IMR-90 (cell line): ENCODE measurements around the gene ITCH. TPM values are rescaled to one million over a fixed set of nuclear protein-coding genes. Genes with fewer than 3 reads are reported as not detected.
A peak's percentile ranks its signal among the peaks of the same experiment; 100 is the strongest.

Source experiments
- ATAC-seq: fragments of 200-7000 bp; cut with Tn5 transposase; 2 replicates; pipeline ENCODE4 v1.9.1; 2020; ENCODE audit warnings: low read depth, mild to moderate bottlenecking, moderate library complexity
- BruUV-seq: library from RNA; stranded (reverse); fragments of 400-500 nt; replicated peaks from 2 replicates; lab custom pipeline; 2021; lab: Mats Ljungman, UMichigan
- CTCF ChIA-PET: fragments of 300-600 bp; formaldehyde crosslinking; extraction: SDS; loops from one replicate; lab custom pipeline; 2021; ENCODE audit warnings: antibody characterized with exemption; lab: Yijun Ruan, JAX
- POLR2A ChIA-PET: fragments of 300-600 bp; sonication (Branson Sonifier 250); formaldehyde crosslinking; loops from one replicate; lab custom pipeline; 2022; ENCODE audit warnings: antibody characterized with exemption; ENCODE audit not compliant: unreplicated experiment; lab: Charles Lee
- DNase-seq: peaks from one replicate; pipeline ENCODE4 v3.0.0; 2013
- H2AFZ ChIP-seq: replicated peaks from 2 replicates; pipeline ENCODE3; 2013; ENCODE audit warnings: low read length, mild to moderate bottlenecking; ENCODE audit not compliant: poor library complexity
- H2AK5ac ChIP-seq: 2 replicates; pipeline ENCODE4 v1.6.1; 2013; ENCODE audit warnings: low read depth, low read length, inconsistent platforms
- H2AK9ac ChIP-seq: replicated peaks from 2 replicates; pipeline ENCODE3; 2013; ENCODE audit warnings: mild to moderate bottlenecking, low read depth, low read length, moderate library complexity; ENCODE audit not compliant: poor library complexity
- H2BK120ac ChIP-seq: 2 replicates; pipeline ENCODE4 v1.6.1; 2013; ENCODE audit warnings: low read depth, low read length, inconsistent platforms
- H2BK15ac ChIP-seq: 3 replicates; pipeline ENCODE4 v1.6.1; 2013; ENCODE audit warnings: low read depth, low read length, inconsistent platforms
- H2BK20ac ChIP-seq: 2 replicates; pipeline ENCODE4 v1.6.1; 2013; ENCODE audit warnings: low read depth, mild to moderate bottlenecking, inconsistent platforms, low read length, moderate library complexity
- H2BK5ac ChIP-seq: 2 replicates; pipeline ENCODE4 v1.6.1; 2013; ENCODE audit warnings: mild to moderate bottlenecking, low read depth, low read length, inconsistent platforms; ENCODE audit not compliant: poor library complexity, severe bottlenecking
- H3K14ac ChIP-seq: replicated peaks from 2 replicates; pipeline ENCODE4 v1.6.1; 2013; ENCODE audit warnings: low read depth, low read length, inconsistent platforms
- H3K18ac ChIP-seq: 2 replicates; pipeline ENCODE4 v1.6.1; 2013; ENCODE audit warnings: low read depth, low read length, control low read depth
- H3K23ac ChIP-seq: 2 replicates; pipeline ENCODE4 v1.6.1; 2013; ENCODE audit warnings: low read depth, low read length, inconsistent platforms
- H3K27ac ChIP-seq: 2 replicates; pipeline ENCODE4 v1.5.1; 2013; ENCODE audit warnings: mild to moderate bottlenecking, control low read depth, low read length; ENCODE audit not compliant: insufficient read depth
- H3K27me3 ChIP-seq: 2 replicates; pipeline ENCODE4 v1.6.1; 2013; ENCODE audit warnings: low read length; ENCODE audit not compliant: control insufficient read depth, insufficient read depth
- H3K36me3 ChIP-seq: 2 replicates; pipeline ENCODE4 v1.6.1; 2013; ENCODE audit warnings: low read length, mixed read lengths; ENCODE audit not compliant: control insufficient read depth, insufficient read depth
- H3K4ac ChIP-seq: 2 replicates; pipeline ENCODE4 v1.6.1; 2013; ENCODE audit warnings: low read depth, low read length, inconsistent platforms
- H3K4me1 ChIP-seq: 2 replicates; pipeline ENCODE4 v1.6.1; 2013; ENCODE audit warnings: low read length, mixed read lengths; ENCODE audit not compliant: control insufficient read depth, insufficient read depth
- H3K4me2 ChIP-seq: 2 replicates; pipeline ENCODE4 v1.6.1; 2013; ENCODE audit warnings: low read depth, mild to moderate bottlenecking, control low read depth, low read length, moderate library complexity
- H3K4me3 ChIP-seq: 2 replicates; pipeline ENCODE4 v1.5.1; 2013; ENCODE audit warnings: low read depth, mild to moderate bottlenecking, control low read depth, low read length, moderate library complexity; ENCODE audit not compliant: insufficient read depth
- H3K56ac ChIP-seq: 2 replicates; pipeline ENCODE4 v1.6.1; 2013; ENCODE audit warnings: low read length, inconsistent platforms; ENCODE audit not compliant: insufficient read depth; ENCODE audit errors: extremely low read depth
- H3K79me1 ChIP-seq, 2 experiments: 2 replicates each; pipeline ENCODE4 v1.6.1; 2013; ENCODE audit warnings: low read length in 2 of 2, inconsistent platforms in 1 of 2, low read depth in 1 of 2
- H3K9ac ChIP-seq: 2 replicates; pipeline ENCODE4 v1.6.1; 2013; ENCODE audit warnings: low read depth, low read length, control low read depth
- H3K9me1 ChIP-seq: 2 replicates; pipeline ENCODE4 v1.6.1; 2013; ENCODE audit warnings: low read length, inconsistent platforms; ENCODE audit not compliant: insufficient read depth
- H3K9me3 ChIP-seq: 2 replicates; pipeline ENCODE4 v1.6.1; 2013; ENCODE audit warnings: low read length; ENCODE audit not compliant: control insufficient read depth, insufficient read depth
- H4K20me1 ChIP-seq: 2 replicates; pipeline ENCODE4 v1.6.1; 2013; ENCODE audit warnings: low read length, inconsistent platforms; ENCODE audit not compliant: insufficient read depth
- H4K5ac ChIP-seq: 2 replicates; pipeline ENCODE4 v1.6.1; 2013; ENCODE audit warnings: mild to moderate bottlenecking, low read depth, low read length, control low read depth
- H4K8ac ChIP-seq, 2 experiments: 2 replicates each; pipeline ENCODE4 v1.6.1; 2013; ENCODE audit warnings: low read depth in 2 of 2, low read length in 2 of 2, control low read depth in 1 of 2, inconsistent platforms in 1 of 2
- H4K91ac ChIP-seq: 2 replicates; pipeline ENCODE4 v1.6.1; 2013; ENCODE audit warnings: low read depth, low read length, inconsistent platforms; ENCODE audit not compliant: insufficient read depth
- CEBPB ChIP-seq: IDR thresholded peaks from 2 replicates; pipeline ENCODE4 v1.6.1; 2012; ENCODE audit warnings: low read depth, low read length, improper control_type of control experiment
- CHD1 ChIP-seq: IDR thresholded peaks from 2 replicates; pipeline ENCODE4 v1.6.1; 2012; ENCODE audit warnings: low read depth, low read length, improper control_type of control experiment
- FOS ChIP-seq: fragments of 150-350 bp; IDR thresholded peaks from 2 replicates; pipeline ENCODE4 v1.6.1; 2016; ENCODE audit warnings: low read depth, low read length
- MAFK ChIP-seq: IDR thresholded peaks from 2 replicates; pipeline ENCODE4 v1.6.1; 2012; ENCODE audit warnings: low read depth, low read length, improper control_type of control experiment
- MAZ ChIP-seq: IDR thresholded peaks from 2 replicates; pipeline ENCODE4 v1.6.1; 2012; ENCODE audit warnings: low read depth, mild to moderate bottlenecking, low read length, improper control_type of control experiment, moderate library complexity, borderline replicate concordance
- MXI1 ChIP-seq: IDR thresholded peaks from 2 replicates; pipeline ENCODE4 v1.6.1; 2012; ENCODE audit warnings: low read depth, mild to moderate bottlenecking, low read length, moderate library complexity, borderline replicate concordance
- NFE2L2 ChIP-seq: fragments of 150-350 bp; IDR thresholded peaks from 2 replicates; pipeline ENCODE4 v1.6.1; 2016; ENCODE audit warnings: low read depth, mild to moderate bottlenecking, low read length
- POLR2A ChIP-seq: IDR thresholded peaks from 2 replicates; pipeline ENCODE4 v1.6.1; 2012; ENCODE audit warnings: mild to moderate bottlenecking, low read depth, low read length
- RAD21 ChIP-seq: IDR thresholded peaks from 2 replicates; pipeline ENCODE4 v1.6.1; 2012; ENCODE audit warnings: low read length, improper control_type of control experiment
- RCOR1 ChIP-seq: IDR thresholded peaks from 2 replicates; pipeline ENCODE4 v1.6.1; 2012; ENCODE audit warnings: mild to moderate bottlenecking, low read length, improper control_type of control experiment; ENCODE audit not compliant: insufficient replicate concordance
- RFX5 ChIP-seq: IDR thresholded peaks from 2 replicates; pipeline ENCODE4 v1.8.0; 2012; ENCODE audit warnings: low read depth, mild to moderate bottlenecking, low read length, moderate library complexity
- SMC3 ChIP-seq: fragments of 150-350 bp; IDR thresholded peaks from 2 replicates; pipeline ENCODE4 v1.6.1; 2016; ENCODE audit warnings: low read depth, mild to moderate bottlenecking, antibody characterized with exemption, low read length, moderate library complexity
- WGBS, 2 experiments: methylation state at CpG; one replicate each; pipeline versions ENCODE4 v1.1.5 to v1.1.7; 2013; ENCODE audit warnings: missing lambda C conversion rate in 2 of 2; ENCODE audit not compliant: insufficient read length in 1 of 2; ENCODE audit errors: extremely low coverage in 2 of 2; 5-methylcytosine and 5-hydroxymethylcytosine counted together
- dilution Hi-C: fragments of 300-500 bp; cut with HindIII; formaldehyde crosslinking; loops from one replicate; pipeline ENCODE4 v1.14.3; 2018; ENCODE audit warnings: low sequenced_read_pairs; ENCODE audit not compliant: unreplicated experiment
- in situ Hi-C: fragments of 300-500 bp; cut with MboI; formaldehyde crosslinking; loops from 3 replicates; pipeline ENCODE4 v1.14.3; 2019; ENCODE audit warnings: low sequenced_read_pairs, inconsistent platforms, mixed read lengths
- intact Hi-C: fragments of 100-400 bp; cut with micrococcal nuclease; formaldehyde crosslinking; loops from 2 replicates; pipeline ENCODE4 v1.10.0; 2022
- polyA plus RNA-seq, 3 experiments: library from polyadenylated mRNA; depleted of rRNA; stranded (reverse); fragments of >200 nt; gene quantifications; 2 replicates each; pipeline ENCODE4 v1.2.3, GENCODE V29; 2012; ENCODE audit warnings: low replicate concordance in 1 of 3
- total RNA-seq: library from RNA; depleted of rRNA; stranded (reverse); fragments of >200 nt; gene quantifications from 2 replicates; pipeline ENCODE4 v1.2.3, GENCODE V29; 2012
- TF ChIP-seq, protein P1 (sequence below): fragments of 150-350 bp; IDR thresholded peaks from 2 replicates; pipeline ENCODE4 v1.6.1; 2017; ENCODE audit warnings: mild to moderate bottlenecking, antibody characterized with exemption, low read length, low read depth
- TF ChIP-seq, protein P2 (sequence below): conservative IDR thresholded peaks from 2 replicates; pipeline ENCODE4 v1.5.1; 2012; ENCODE audit warnings: mild to moderate bottlenecking, low read depth, low read length, improper control_type of control experiment
- TF ChIP-seq, protein P3 (sequence below): fragments of 150-350 bp; IDR thresholded peaks from 2 replicates; pipeline ENCODE4 v1.6.1; 2016; ENCODE audit warnings: low read depth, mild to moderate bottlenecking, low read length, moderate library complexity, borderline replicate concordance

The ITCH gene
- total and polyA plus RNA-seq, 2 of the 4 experiments (the other 2 are of a cell fraction) = 12.7 to 94.6 TPM

DNA sequence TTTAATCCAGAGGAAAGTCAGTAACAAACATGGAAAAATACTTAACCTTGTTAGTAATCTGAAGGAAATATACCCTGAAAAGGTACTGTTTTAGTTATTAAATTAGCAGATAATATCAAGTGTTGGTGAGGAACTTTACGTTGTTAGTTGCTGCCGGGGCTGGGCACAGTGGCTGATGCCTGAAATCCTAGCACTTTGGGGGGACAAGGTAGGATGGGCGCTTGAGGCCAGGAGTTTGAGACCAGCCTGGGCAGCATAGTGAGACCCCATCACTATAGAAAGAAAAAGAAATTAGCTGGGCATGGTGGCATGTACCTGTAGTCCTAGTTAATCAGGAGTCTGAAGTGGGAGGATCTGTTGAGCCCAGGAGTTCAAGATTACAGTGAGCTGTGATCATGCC is 80.5 kb downstream of the ITCH start:
- Histone ChIP-seq H2BK20ac (no peak overlapping the region), H2BK15ac (no peak overlapping the region), H3K4me2 (no peak overlapping the region), H4K5ac (no peak overlapping the region), H3K56ac (no peak overlapping the region), H3K14ac (no peak overlapping the region), H3K4me3 (no peak overlapping the region), H2AK5ac (peak overlapping the region; percentile 56; the same call in 1 of the 2 replicates), H2BK5ac (no peak overlapping the region), H3K18ac (no peak overlapping the region), H2AK9ac (no peak overlapping the region), H3K4ac (no peak overlapping the region), H3K9me1 (0 out of 2 replicates have a peak, but pooled peaks cover 3% of the 10 kb centered on the region), H3K9me3 (no peaks in the 10 kb centered on the region), H2AFZ (no peak overlapping the region), H3K23ac (no peak overlapping the region; the same call in 1 of the 2 replicates), H3K27me3 (no peaks in the 10 kb centered on the region), H4K8ac (no peak overlapping the region), H3K9ac (no peak overlapping the region), H4K91ac (no peak overlapping the region), H4K20me1 (no peaks in the 10 kb centered on the region), H2BK120ac (no peak overlapping the region), H3K36me3 (peaks cover 42% of the 10 kb centered on the region), H3K79me1 (peaks cover 25 to 34% of the 10 kb centered on the region in 2 experiments), H3K27ac (no peak overlapping the region), H3K4me1 (no peaks in the 10 kb centered on the region)
- intact Hi-C loops (no loop called here), dilution Hi-C loops (no loop called here), in situ Hi-C loops (no loop called here)
- 100% methylated on average over 3 of the region's 3 CpGs; no CpG with 5 or more reads in 1 of the 2 experiments for WGBS, 2 experiments
- ChIA-PET CTCF (no interaction called here), POLR2A (no interaction called here)
- ATAC-seq (no peak), DNase-seq (no peak)
- BruUV-seq = no TSS peak
- no peak for TF ChIP-seq MAZ
- no peak for TF ChIP-seq MXI1
- no peak for TF ChIP-seq MAFK
- no peak for TF ChIP-seq FOS
- no peak for TF ChIP-seq RCOR1
- no peak for TF ChIP-seq POLR2A
- no peak for TF ChIP-seq CEBPB
- no peak for TF ChIP-seq RFX5
- no peak for TF ChIP-seq SMC3
- TF ChIP-seq CHD1 = no peak
- no peak for TF ChIP-seq NFE2L2
- TF ChIP-seq RAD21 = no peak
- TF ChIP-seq, protein P1, sequence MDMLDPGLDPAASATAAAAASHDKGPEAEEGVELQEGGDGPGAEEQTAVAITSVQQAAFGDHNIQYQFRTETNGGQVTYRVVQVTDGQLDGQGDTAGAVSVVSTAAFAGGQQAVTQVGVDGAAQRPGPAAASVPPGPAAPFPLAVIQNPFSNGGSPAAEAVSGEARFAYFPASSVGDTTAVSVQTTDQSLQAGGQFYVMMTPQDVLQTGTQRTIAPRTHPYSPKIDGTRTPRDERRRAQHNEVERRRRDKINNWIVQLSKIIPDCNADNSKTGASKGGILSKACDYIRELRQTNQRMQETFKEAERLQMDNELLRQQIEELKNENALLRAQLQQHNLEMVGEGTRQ = no peak
- TF ChIP-seq, protein P2, sequence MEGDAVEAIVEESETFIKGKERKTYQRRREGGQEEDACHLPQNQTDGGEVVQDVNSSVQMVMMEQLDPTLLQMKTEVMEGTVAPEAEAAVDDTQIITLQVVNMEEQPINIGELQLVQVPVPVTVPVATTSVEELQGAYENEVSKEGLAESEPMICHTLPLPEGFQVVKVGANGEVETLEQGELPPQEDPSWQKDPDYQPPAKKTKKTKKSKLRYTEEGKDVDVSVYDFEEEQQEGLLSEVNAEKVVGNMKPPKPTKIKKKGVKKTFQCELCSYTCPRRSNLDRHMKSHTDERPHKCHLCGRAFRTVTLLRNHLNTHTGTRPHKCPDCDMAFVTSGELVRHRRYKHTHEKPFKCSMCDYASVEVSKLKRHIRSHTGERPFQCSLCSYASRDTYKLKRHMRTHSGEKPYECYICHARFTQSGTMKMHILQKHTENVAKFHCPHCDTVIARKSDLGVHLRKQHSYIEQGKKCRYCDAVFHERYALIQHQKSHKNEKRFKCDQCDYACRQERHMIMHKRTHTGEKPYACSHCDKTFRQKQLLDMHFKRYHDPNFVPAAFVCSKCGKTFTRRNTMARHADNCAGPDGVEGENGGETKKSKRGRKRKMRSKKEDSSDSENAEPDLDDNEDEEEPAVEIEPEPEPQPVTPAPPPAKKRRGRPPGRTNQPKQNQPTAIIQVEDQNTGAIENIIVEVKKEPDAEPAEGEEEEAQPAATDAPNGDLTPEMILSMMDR = no peak
- TF ChIP-seq, protein P3, sequence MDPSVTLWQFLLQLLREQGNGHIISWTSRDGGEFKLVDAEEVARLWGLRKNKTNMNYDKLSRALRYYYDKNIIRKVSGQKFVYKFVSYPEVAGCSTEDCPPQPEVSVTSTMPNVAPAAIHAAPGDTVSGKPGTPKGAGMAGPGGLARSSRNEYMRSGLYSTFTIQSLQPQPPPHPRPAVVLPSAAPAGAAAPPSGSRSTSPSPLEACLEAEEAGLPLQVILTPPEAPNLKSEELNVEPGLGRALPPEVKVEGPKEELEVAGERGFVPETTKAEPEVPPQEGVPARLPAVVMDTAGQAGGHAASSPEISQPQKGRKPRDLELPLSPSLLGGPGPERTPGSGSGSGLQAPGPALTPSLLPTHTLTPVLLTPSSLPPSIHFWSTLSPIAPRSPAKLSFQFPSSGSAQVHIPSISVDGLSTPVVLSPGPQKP = no peak
